MCF 10A (cell line): ENCODE results near the gene CHGA. TPM values are rescaled to one million over a fixed set of nuclear protein-coding genes. Genes with fewer than 3 reads are reported as not detected.

ENCODE experiments used
- BruUV-seq: library from RNA; stranded (reverse); fragments of 400-500 nt; replicated peaks from 2 replicates; lab custom pipeline; 2021; lab: Mats Ljungman, UMichigan
- CTCF ChIA-PET: fragments of 300-600 bp; sonication (Branson Sonifier 250); formaldehyde crosslinking; extraction: SDS; loops from one replicate; lab custom pipeline; 2021; ENCODE audit warnings: antibody characterized with exemption, inconsistent platforms; lab: Yijun Ruan, JAX
- POLR2A ChIA-PET: fragments of 300-600, 350-650 bp; sonication (Branson Sonifier 250); formaldehyde crosslinking; extraction: SDS; loops from one replicate; lab custom pipeline; 2020; ENCODE audit warnings: antibody characterized with exemption, inconsistent platforms; lab: Yijun Ruan, JAX
- DNase-seq: peaks from one replicate; pipeline ENCODE4 v3.0.0-alpha.2; 2018; ENCODE audit not compliant: unreplicated experiment
- H3K27ac Mint-ChIP-seq: one replicate; pipeline ENCODE4 v1.8.0; 2022; ENCODE audit warnings: mild to moderate bottlenecking, low read depth, mixed read lengths; ENCODE audit not compliant: unreplicated experiment
- H3K27me3 Mint-ChIP-seq: one replicate; pipeline ENCODE4 v1.8.0; 2022; ENCODE audit warnings: mixed read lengths; ENCODE audit not compliant: insufficient read depth, unreplicated experiment
- H3K36me3 Mint-ChIP-seq: one replicate; pipeline ENCODE4 v1.8.0; 2022; ENCODE audit warnings: mild to moderate bottlenecking, moderate library complexity, mixed read lengths; ENCODE audit not compliant: insufficient read depth, unreplicated experiment
- H3K4me1 Mint-ChIP-seq: one replicate; pipeline ENCODE4 v1.8.0; 2022; ENCODE audit warnings: mixed read lengths; ENCODE audit not compliant: insufficient read depth, unreplicated experiment
- H3K4me3 Mint-ChIP-seq: one replicate; pipeline ENCODE4 v1.8.0; 2022; ENCODE audit warnings: mild to moderate bottlenecking, moderate library complexity, mixed read lengths; ENCODE audit not compliant: unreplicated experiment
- H3K9me3 Mint-ChIP-seq: one replicate; pipeline ENCODE4 v1.8.0; 2022; ENCODE audit warnings: mixed read lengths; ENCODE audit not compliant: unreplicated experiment
- CTCF ChIP-seq: fragments of 200-600 bp; IDR thresholded peaks from one replicate; pipeline ENCODE4 v1.8.0; 2022; ENCODE audit warnings: antibody characterized with exemption, mild to moderate bottlenecking; ENCODE audit not compliant: unreplicated experiment
- intact Hi-C: fragments of 100-400 bp; cut with micrococcal nuclease; formaldehyde crosslinking; loops from 2 replicates; pipeline ENCODE4 v1.14.1; 2022
- total RNA-seq: library from RNA; stranded (reverse); gene quantifications from 2 replicates; pipeline ENCODE4 v1.2.3, GENCODE V29; 2022

CHGA gene
- total RNA-seq, 1 experiment from 2014 or later = 0.35 TPM

- POLR2A ChIA-PET = no interaction called here
These were observed 8.9 kb downstream of the CHGA start for GRCh38 chr14:92931681-92932447.

GRCh38 chr14:92932448-92933395 is 9.8 kb downstream of the CHGA start:
- H3K27me3 Mint-ChIP-seq = no peaks in the 10 kb centered on the region
- H3K27ac Mint-ChIP-seq = no peak overlapping the region
- no peaks in the 10 kb centered on the region for H3K9me3 Mint-ChIP-seq
- ChIA-PET POLR2A (interaction anchor here (0.5 kb wide), 1 partner anchor 93 kb away, joined by 4 read pairs; no protein-coding TSS in a partner anchor), CTCF (interaction anchor here (0.8 to 2.4 kb wide), 4 partner anchors 13 to 180 kb away, joined by 4 to 9 read pairs (median 4); no protein-coding TSS in a partner anchor)
- no TSS peak for BruUV-seq
- intact Hi-C loops = no loop called here
- H3K4me1 Mint-ChIP-seq = peaks cover 18% of the 10 kb centered on the region
- no peak for DNase-seq
- H3K36me3 Mint-ChIP-seq = peaks cover 4% of the 10 kb centered on the region
- no peak for TF ChIP-seq CTCF
- no peak overlapping the region for H3K4me3 Mint-ChIP-seq

More at GRCh38 chr14:92931681-92932447, 8.9 kb downstream of the CHGA start:
- BruUV-seq = no TSS peak
- Mint-ChIP-seq H3K4me3 (no peak overlapping the region), H3K27me3 (no peaks in the 10 kb centered on the region), H3K9me3 (no peaks in the 10 kb centered on the region), H3K36me3 (peaks cover 4% of the 10 kb centered on the region), H3K27ac (peak overlapping the region; percentile 61), H3K4me1 (peaks cover 14% of the 10 kb centered on the region)
- TF ChIP-seq CTCF = no peak
- CTCF ChIA-PET = interaction anchor here (0.7 to 2.4 kb wide), 3 partner anchors 20 to 81 kb away, joined by 3 to 9 read pairs (median 4); no protein-coding TSS in a partner anchor
- no peak for DNase-seq
- intact Hi-C loops = no loop called here

- Mint-ChIP-seq H3K27ac (no peak overlapping the region), H3K36me3 (peaks cover 4% of the 10 kb centered on the region), H3K9me3 (no peaks in the 10 kb centered on the region), H3K4me3 (no peak overlapping the region), H3K27me3 (no peaks in the 10 kb centered on the region), H3K4me1 (peaks cover 19% of the 10 kb centered on the region)
- CTCF ChIA-PET = interaction anchor here (1.0 to 1.6 kb wide), 2 partner anchors 12 to 180 kb away, joined by 4 read pairs; no protein-coding TSS in a partner anchor
- TF ChIP-seq CTCF = no peak
- no TSS peak for BruUV-seq
- intact Hi-C loops = no loop called here
- no peak for DNase-seq
- POLR2A ChIA-PET = interaction anchor here (0.5 kb wide), 1 partner anchor 93 kb away, joined by 4 read pairs; no protein-coding TSS in a partner anchor
These were observed 10.5 kb downstream of the CHGA start for GRCh38 chr14:92933481-92933880.
